Mucosa of descending colon (tissue), 3 donors: ENCODE data around the gene PAPPA2. TPM values are rescaled to one million over a fixed set of nuclear protein-coding genes. Genes with fewer than 3 reads are reported as not detected.

Experiments
- ATAC-seq: fragments of 200-7000 bp; cut with Tn5 transposase; one replicate; pipeline ENCODE4 v1.9.1; 2020; ENCODE audit warnings: mild to moderate bottlenecking, moderate library complexity
- DNase-seq, 3 donors: peaks; one replicate each; pipeline ENCODE4 v3.0.0-alpha.2; 2020
- H3K36me3 ChIP-seq: fragments of 200-600 bp; one replicate; pipeline ENCODE4 v1.8.0; 2021; ENCODE audit warnings: low read depth, mild to moderate bottlenecking
- H3K4me1 ChIP-seq: fragments of 200-600 bp; one replicate; pipeline ENCODE4 v1.8.0; 2021; ENCODE audit warnings: low read depth, mild to moderate bottlenecking
- H3K4me3 ChIP-seq: fragments of 200-600 bp; one replicate; pipeline ENCODE4 v1.8.0; 2021; ENCODE audit warnings: mild to moderate bottlenecking
- H3K9me3 ChIP-seq: fragments of 200-600 bp; one replicate; pipeline ENCODE4 v1.8.0; 2021; ENCODE audit warnings: mild to moderate bottlenecking
- CTCF ChIP-seq: fragments of 200-600 bp; IDR thresholded peaks from one replicate; pipeline ENCODE4 v1.8.0; 2022; ENCODE audit warnings: antibody characterized with exemption, mild to moderate bottlenecking
- intact Hi-C, 2 donors: fragments of 100-400 bp; cut with DNase I in 1 of 2; cut with micrococcal nuclease in 1 of 2; formaldehyde crosslinking; loops; one replicate each; pipeline versions ENCODE4 v1.11.0 to v1.11.1; 2022; cut with DNase I, micrococcal nuclease
- total RNA-seq, 3 donors: library from RNA; stranded (reverse); fragmentation: NEBNext Ultra II Directional in 2 of 3; extraction: Animal tissue kit (Norgen Biotek cat#: 25700) in 2 of 3; gene quantifications; one replicate each; pipeline versions ENCODE4 v1.2.1 to v1.2.4, GENCODE V29; 2021 to 2023
- donor health status: DM: no; HTN: no; CAD: no; lungs with moderate emphysema.
- donor health status: DM: no; HTN: no; CAD: no.
- donor health status: DM: no; HTN: yes; CAD: no.

PAPPA2 gene
- total RNA-seq, 3 donors from 2014 or later = 1.0 to 5.1 (median 1.1) TPM

- intact Hi-C loops = no loop called here
- ATAC-seq (no peak), DNase-seq (no peak)
- no peaks in the 10 kb centered on the region for H3K4me1 ChIP-seq
- no peak for TF ChIP-seq CTCF
- no peaks in the 10 kb centered on the region for H3K9me3 ChIP-seq
- H3K4me3 ChIP-seq = no peak overlapping the region
- H3K36me3 ChIP-seq = no peaks in the 10 kb centered on the region
Observed at GRCh38 chr1:176811511-176812288, 348.7 kb downstream of the PAPPA2 start.

- Histone ChIP-seq H3K9me3 (no peaks in the 10 kb centered on the region), H3K36me3 (no peaks in the 10 kb centered on the region), H3K4me3 (no peak overlapping the region), H3K4me1 (no peaks in the 10 kb centered on the region)
- no peak for TF ChIP-seq CTCF
- ATAC-seq = no peak
- intact Hi-C loops = no loop called here
- DNase-seq = no peak
Observed at GRCh38 chr1:176815621-176816020, 352.6 kb downstream of the PAPPA2 start.

GRCh38 chr1:176816232-176816631 is 353.3 kb downstream of the PAPPA2 start:
- H3K36me3 ChIP-seq = no peaks in the 10 kb centered on the region

GRCh38 chr1:176820391-176821031 is 357.5 kb downstream of the PAPPA2 start:
- intact Hi-C loops = no loop called here
- no peak for ATAC-seq
- no peaks in the 10 kb centered on the region for H3K4me1 ChIP-seq

More at GRCh38 chr1:176816232-176816631, 353.3 kb downstream of the PAPPA2 start:
- ATAC-seq (no peak), DNase-seq (no peak)
- Histone ChIP-seq H3K4me1 (no peaks in the 10 kb centered on the region), H3K4me3 (no peak overlapping the region), H3K9me3 (no peaks in the 10 kb centered on the region)
- no peak for TF ChIP-seq CTCF
- intact Hi-C loops = no loop called here

GRCh38 chr1:176826265-176826664 is 363.3 kb downstream of the PAPPA2 start:
- no peak overlapping the region for H3K4me3 ChIP-seq
- ATAC-seq (no peak), DNase-seq (no peak)
- no peaks in the 10 kb centered on the region for H3K9me3 ChIP-seq
- H3K4me1 ChIP-seq = no peaks in the 10 kb centered on the region
- no peaks in the 10 kb centered on the region for H3K36me3 ChIP-seq
- intact Hi-C loops = no loop called here
- TF ChIP-seq CTCF = no peak

More at GRCh38 chr1:176820391-176821031, 357.5 kb downstream of the PAPPA2 start:
- Histone ChIP-seq H3K36me3 (no peaks in the 10 kb centered on the region), H3K9me3 (no peaks in the 10 kb centered on the region), H3K4me3 (no peak overlapping the region)
- no peak for DNase-seq
- no peak for TF ChIP-seq CTCF
